Mucosa of rectum (tissue), 2 donors: ENCODE results near the gene PLPPR1.
"Not testable (repeated sequence)": the region's sequence is repeated elsewhere in the genome, so short reads cannot be mapped to it uniquely, and the experiment has no call there.

Experiments used
- H3K27ac ChIP-seq, 2 donors: one replicate each; pipeline ENCODE4 v1.7.0; 2013; ENCODE audit warnings: inconsistent platforms in 2 of 2, low read depth in 2 of 2, low read length in 2 of 2
- H3K27me3 ChIP-seq, 2 donors: one replicate each; pipeline ENCODE4 v1.7.0; 2013; ENCODE audit warnings: low read length in 2 of 2; ENCODE audit not compliant: control insufficient read depth in 2 of 2, insufficient read depth in 2 of 2
- H3K36me3 ChIP-seq, 2 donors: one replicate each; pipeline ENCODE4 v1.7.0; 2013; ENCODE audit warnings: low read length in 2 of 2; ENCODE audit not compliant: control insufficient read depth in 2 of 2, insufficient read depth in 2 of 2
- H3K4me1 ChIP-seq, 2 donors: one replicate each; pipeline ENCODE4 v1.7.0; 2013; ENCODE audit warnings: low read length in 2 of 2, mild to moderate bottlenecking in 1 of 2; ENCODE audit not compliant: control insufficient read depth in 2 of 2, insufficient read depth in 2 of 2
- H3K4me3 ChIP-seq, 2 donors: one replicate each; pipeline ENCODE4 v1.7.0; 2013; ENCODE audit warnings: low read length in 2 of 2
- H3K9ac ChIP-seq, 2 donors: one replicate each; pipeline ENCODE4 v1.7.0; 2013; ENCODE audit warnings: low read length in 2 of 2, low read depth in 1 of 2, mild to moderate bottlenecking in 1 of 2
- H3K9me3 ChIP-seq, 2 donors: one replicate each; pipeline ENCODE4 v1.7.0; 2013; ENCODE audit warnings: low read length in 2 of 2; ENCODE audit not compliant: control insufficient read depth in 2 of 2
- donor health status: healthy.
- donor health status: Normal muscosa, but diverticular disease.

The PLPPR1 gene

DNA sequence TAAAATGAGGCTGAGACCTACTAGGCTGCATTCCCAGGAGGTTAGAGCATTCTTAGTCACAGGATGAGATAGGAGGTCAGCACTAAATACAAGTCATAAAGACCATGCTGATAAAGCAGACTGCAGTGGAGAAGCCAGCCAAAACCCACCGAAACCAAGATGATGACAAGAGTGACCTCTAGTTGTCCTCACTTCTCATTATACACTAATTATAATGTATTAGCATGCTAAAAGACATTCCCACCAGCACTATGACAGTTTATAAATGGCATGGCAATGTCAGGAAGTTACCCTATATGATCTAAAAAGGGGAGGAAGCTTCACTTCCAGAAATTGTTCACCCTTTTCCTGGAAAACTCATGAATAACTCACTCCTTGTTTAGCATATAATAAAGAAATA lies 88.6 kb downstream of the PLPPR1 start:
- no peak overlapping the region for H3K4me3 ChIP-seq
- no peaks in the 10 kb centered on the region for H3K9me3 ChIP-seq
- no peak overlapping the region for H3K27ac ChIP-seq
- H3K27me3 ChIP-seq: no peaks in the 10 kb centered on the region
- no peak overlapping the region for H3K9ac ChIP-seq
- no peaks in the 10 kb centered on the region for H3K36me3 ChIP-seq
- H3K4me1 ChIP-seq: no peaks in the 10 kb centered on the region

DNA sequence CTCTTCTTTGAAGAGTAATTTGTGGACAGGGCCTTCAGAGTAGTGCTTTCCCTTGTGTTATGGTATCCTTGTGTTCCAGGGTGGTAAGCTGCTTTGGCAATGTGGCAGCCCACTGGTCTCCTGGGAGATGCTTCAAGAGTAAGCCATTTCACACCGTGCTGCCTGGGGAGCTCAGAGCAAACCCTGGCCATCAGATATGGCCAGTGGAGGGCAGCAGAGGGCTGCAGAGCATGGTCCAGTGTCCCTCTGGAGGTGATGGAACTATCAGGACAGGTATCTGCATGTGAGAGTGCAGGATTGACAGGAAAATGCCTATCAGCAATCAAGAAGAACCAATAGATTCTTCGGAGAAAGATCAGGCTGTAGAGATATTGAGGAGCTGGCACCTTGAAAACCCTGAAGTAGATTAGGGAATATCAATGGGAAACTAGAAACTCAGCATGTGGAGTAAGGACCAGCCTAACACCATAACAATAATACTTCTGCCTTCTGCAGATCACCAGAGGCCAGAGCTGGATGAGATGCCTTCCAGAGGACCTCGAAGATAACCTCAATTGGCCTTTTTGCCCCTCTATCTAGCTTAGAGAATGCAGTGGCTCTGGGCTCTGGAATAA lies 90.8 kb downstream of the PLPPR1 start:
- H3K27me3 ChIP-seq: no peaks in the 10 kb centered on the region
- H3K4me1 ChIP-seq: no peaks in the 10 kb centered on the region
- H3K4me3 ChIP-seq: no peak overlapping the region
- no peaks in the 10 kb centered on the region for H3K9me3 ChIP-seq
- no peaks in the 10 kb centered on the region for H3K36me3 ChIP-seq
- H3K9ac ChIP-seq: no peak overlapping the region
- no peak overlapping the region for H3K27ac ChIP-seq

DNA sequence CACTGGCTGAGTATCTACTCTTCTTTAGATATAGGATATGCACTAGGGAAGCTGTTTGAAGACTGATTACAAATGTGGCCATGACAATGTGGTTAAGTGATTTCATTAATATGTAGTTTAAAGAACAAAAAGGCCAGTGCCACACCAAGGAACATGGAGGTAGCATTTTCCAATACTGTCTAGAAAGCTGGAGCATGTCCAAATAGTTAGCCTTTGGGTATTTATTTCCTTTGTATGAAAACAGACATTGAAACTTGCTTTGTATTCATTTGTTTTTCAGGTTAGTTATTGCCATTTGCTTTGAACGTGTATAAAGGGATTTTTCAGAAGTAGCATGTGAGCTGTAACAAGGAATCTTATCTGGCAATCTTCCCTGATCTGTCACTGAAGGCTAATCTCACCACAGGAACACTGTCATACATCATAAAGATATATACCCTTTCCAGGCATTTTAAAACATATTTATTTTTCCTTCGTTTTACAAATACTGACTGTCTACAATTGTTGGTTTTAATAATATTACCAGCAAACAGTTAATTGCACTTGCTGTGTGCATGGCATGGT lies 93.4 kb downstream of the PLPPR1 start:
- no peak overlapping the region for H3K27ac ChIP-seq

DNA sequence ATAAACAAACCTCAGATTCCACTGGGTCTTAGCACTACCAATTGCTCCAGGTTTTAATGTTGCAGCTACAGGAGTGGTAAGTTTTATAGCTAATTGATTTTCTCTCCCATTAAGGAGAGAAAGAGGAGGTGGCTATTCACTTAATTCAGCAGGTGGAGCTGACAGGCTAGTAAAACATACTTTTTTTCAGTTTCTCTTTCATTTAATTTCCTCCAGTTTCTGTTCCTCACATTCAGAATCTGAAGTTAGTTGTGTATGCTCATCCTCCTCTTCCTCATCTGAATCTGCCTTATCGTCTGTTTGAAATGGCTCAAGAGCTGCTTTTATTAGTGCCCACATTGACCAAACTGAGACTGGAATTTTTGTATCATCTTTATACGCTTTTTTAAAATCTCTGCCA lies 98.0 kb downstream of the PLPPR1 start:
- Histone ChIP-seq H3K9ac (no peak overlapping the region), H3K4me1 (no peaks in the 10 kb centered on the region), H3K4me3 (no peak overlapping the region), H3K9me3 (no peaks in the 10 kb centered on the region), H3K36me3 (no peaks in the 10 kb centered on the region), H3K27ac (no peak overlapping the region), H3K27me3 (no peaks in the 10 kb centered on the region)

More for the DNA sequence above, 93.4 kb downstream of the PLPPR1 start:
- Histone ChIP-seq H3K4me1 (no peaks in the 10 kb centered on the region), H3K9ac (no peak overlapping the region), H3K9me3 (no peaks in the 10 kb centered on the region), H3K36me3 (no peaks in the 10 kb centered on the region), H3K27me3 (no peaks in the 10 kb centered on the region), H3K4me3 (no peak overlapping the region)

DNA sequence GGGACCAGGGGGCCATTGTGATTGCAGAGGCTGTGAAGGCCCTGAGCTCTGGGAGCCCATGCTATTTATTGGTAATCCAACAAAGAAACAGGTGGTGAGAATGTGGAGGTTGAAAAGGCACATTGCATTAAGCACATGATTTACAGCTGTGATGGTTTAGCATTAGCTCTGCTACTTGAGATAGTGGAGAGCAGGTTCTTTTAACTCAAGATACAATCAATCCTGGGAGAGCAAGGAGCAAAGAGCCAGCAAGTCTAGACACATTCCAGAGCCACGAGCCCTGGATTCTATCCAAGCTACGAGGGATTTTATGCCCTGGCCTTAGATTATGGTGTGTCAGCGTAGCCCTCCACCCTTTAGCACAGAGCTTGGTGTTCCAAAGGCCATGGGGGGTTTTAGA lies 98.8 kb downstream of the PLPPR1 start:
- H3K27ac ChIP-seq, H3K4me3 ChIP-seq: not testable (repeated sequence)

DNA sequence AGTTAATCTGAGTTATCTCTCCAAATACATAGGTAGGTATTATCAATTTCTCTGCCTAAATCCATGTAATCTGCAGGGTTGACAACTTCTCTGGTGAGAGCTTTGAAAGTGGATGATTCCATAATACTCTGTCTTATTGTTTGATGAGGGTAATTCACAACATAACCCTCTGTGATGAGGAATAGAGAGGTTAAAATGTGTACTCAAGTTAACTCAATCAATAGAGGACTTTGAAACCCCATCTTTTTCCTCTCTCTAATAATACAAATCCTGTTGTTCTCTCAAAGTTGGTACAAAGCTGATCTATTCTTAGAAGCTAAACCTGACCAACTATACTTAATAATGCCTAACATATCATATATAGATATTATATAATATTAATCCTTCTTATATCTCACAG lies 100.1 kb downstream of the PLPPR1 start:
- H3K36me3 ChIP-seq: no peaks in the 10 kb centered on the region
- no peaks in the 10 kb centered on the region for H3K9me3 ChIP-seq
- H3K9ac ChIP-seq: no peak overlapping the region
- no peaks in the 10 kb centered on the region for H3K4me1 ChIP-seq
- no peak overlapping the region for H3K4me3 ChIP-seq
- H3K27ac ChIP-seq: no peak overlapping the region
- H3K27me3 ChIP-seq: no peaks in the 10 kb centered on the region

More for the DNA sequence above, 98.8 kb downstream of the PLPPR1 start:
- not testable (repeated sequence) for H3K9me3 ChIP-seq, H3K4me1 ChIP-seq, H3K9ac ChIP-seq, H3K36me3 ChIP-seq, H3K27me3 ChIP-seq

DNA sequence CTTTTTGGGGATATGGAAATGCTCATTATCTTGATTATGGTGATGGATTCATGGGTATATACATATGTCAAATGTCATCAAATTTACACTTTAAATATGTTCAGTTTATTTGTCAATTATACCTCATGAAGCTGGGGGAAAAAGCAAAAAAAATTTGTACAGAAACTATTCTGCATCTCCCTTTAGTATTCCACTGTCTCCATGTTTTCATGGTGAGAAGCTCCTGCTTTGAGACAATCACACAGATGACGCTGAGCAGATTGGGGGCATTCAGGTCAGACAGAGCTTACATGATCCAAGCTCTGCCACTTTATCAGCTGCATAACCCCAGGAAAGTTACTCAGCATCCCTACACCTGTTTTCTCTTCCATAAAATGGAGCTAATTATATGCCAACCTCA lies 101.5 kb downstream of the PLPPR1 start:
- Histone ChIP-seq H3K4me3 (no peak overlapping the region), H3K9me3 (no peaks in the 10 kb centered on the region), H3K27me3 (no peaks in the 10 kb centered on the region), H3K9ac (no peak overlapping the region), H3K27ac (no peak overlapping the region), H3K36me3 (no peaks in the 10 kb centered on the region), H3K4me1 (no peaks in the 10 kb centered on the region)

DNA sequence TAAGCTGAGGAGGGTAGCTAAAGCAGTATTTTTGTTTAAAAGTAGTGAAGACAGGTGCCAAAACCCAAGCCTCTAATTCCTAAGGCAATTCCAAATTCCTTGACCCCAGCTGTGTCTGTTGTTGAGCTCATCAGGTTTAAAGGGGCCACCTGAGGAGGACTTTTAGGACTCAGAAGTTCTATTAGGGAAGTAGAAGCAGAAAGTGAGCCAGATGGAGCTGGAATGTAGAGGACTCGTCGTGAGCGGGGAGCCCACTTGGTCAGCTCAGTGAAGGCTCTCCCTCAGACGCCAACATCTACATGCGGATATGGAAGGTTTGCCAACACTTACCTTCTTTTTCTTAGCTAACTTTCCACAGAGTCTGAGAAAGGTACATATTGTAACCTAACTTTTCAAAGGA lies 102.8 kb downstream of the PLPPR1 start:
- no peak overlapping the region for H3K9ac ChIP-seq
- H3K27me3 ChIP-seq: no peaks in the 10 kb centered on the region
- no peak overlapping the region for H3K27ac ChIP-seq
- H3K36me3 ChIP-seq: no peaks in the 10 kb centered on the region
- H3K9me3 ChIP-seq: no peaks in the 10 kb centered on the region
- H3K4me1 ChIP-seq: no peaks in the 10 kb centered on the region
- no peak overlapping the region for H3K4me3 ChIP-seq

DNA sequence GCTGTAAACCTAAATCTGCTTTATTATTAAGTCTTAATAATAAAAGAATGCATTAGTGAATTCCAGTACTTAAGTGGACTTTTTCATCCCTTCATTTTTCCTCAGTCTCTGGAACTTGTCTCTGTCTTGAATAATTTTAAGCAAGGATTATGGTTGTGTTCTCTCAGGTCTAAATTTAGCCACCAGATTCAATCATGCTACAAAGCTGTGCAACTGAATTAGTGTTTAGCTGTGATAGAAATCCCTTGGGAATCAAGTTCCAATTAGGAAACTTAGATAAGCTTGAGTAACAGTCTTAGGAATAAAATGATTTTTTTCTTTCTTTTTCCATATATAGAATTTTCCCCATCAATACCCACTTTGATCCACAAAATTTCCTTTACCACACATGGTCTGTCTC lies 104.3 kb downstream of the PLPPR1 start:
- Histone ChIP-seq H3K4me3 (no peak overlapping the region), H3K27me3 (no peaks in the 10 kb centered on the region), H3K9ac (no peak overlapping the region), H3K36me3 (no peaks in the 10 kb centered on the region), H3K4me1 (no peaks in the 10 kb centered on the region), H3K9me3 (no peaks in the 10 kb centered on the region), H3K27ac (no peak overlapping the region)

DNA sequence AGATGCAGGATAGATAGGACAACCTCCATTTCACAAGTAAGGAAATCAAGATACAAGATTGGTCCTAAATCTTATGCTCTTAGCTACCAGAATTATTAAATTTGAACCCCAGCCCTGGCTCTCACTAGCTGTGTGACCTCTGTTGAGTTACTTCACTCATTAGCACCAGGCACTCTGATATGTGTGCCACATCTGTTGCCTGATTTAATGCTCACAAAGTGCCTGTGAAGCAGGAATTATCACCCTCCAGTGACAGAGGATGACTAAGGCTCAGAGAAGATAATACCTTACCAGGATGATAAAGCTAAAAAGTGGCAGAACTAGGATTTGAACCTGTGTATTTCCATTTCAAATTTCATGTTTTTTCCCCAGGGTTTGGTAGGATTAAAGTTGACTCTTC lies 110.0 kb downstream of the PLPPR1 start:
- Histone ChIP-seq H3K9me3 (no peaks in the 10 kb centered on the region), H3K36me3 (no peaks in the 10 kb centered on the region), H3K27ac (no peak overlapping the region), H3K4me1 (no peaks in the 10 kb centered on the region), H3K9ac (no peak overlapping the region), H3K27me3 (no peaks in the 10 kb centered on the region), H3K4me3 (no peak overlapping the region)

DNA sequence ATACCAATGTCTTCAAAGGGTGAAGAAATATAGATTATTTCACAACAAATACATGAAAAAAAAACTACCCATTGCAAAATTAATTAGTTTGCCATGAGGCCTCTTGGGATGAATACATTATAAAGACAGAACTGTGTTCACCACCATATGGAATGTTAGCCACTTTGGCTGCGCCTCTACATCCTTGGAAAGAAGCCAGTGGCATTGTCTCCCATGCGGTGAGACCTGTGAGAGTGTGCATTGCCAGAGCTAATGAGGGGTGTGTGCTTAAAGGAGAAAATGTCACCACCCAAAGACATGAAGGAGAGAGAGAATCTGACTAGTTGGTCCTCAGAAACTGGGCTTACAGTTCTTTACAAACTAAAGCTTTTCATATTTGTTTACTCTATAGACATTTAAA lies 110.6 kb downstream of the PLPPR1 start:
- Histone ChIP-seq H3K4me3 (no peak overlapping the region), H3K9me3 (no peaks in the 10 kb centered on the region), H3K9ac (no peak overlapping the region), H3K27ac (no peak overlapping the region), H3K36me3 (no peaks in the 10 kb centered on the region), H3K4me1 (no peaks in the 10 kb centered on the region), H3K27me3 (no peaks in the 10 kb centered on the region)
